AG09309 (cell line): ENCODE data around the gene PLXNC1.

Experiments
- DNase-seq: peaks from one replicate; pipeline ENCODE4 v3.0.0-alpha.2; 2010; ENCODE audit warnings: low read depth
- H3K4me3 ChIP-seq: 2 replicates; pipeline ENCODE4 v1.5.1; 2011; ENCODE audit warnings: mild to moderate bottlenecking, low read depth, low read length, moderate library complexity; ENCODE audit not compliant: control insufficient read depth
- TF ChIP-seq, protein P1 (sequence below): IDR thresholded peaks from 2 replicates; pipeline ENCODE4 v1.5.1; 2011; ENCODE audit warnings: mild to moderate bottlenecking, low read depth, low read length, inconsistent platforms; ENCODE audit not compliant: insufficient read depth, control insufficient read depth; ENCODE audit errors: missing control alignments

The PLXNC1 gene

DNA sequence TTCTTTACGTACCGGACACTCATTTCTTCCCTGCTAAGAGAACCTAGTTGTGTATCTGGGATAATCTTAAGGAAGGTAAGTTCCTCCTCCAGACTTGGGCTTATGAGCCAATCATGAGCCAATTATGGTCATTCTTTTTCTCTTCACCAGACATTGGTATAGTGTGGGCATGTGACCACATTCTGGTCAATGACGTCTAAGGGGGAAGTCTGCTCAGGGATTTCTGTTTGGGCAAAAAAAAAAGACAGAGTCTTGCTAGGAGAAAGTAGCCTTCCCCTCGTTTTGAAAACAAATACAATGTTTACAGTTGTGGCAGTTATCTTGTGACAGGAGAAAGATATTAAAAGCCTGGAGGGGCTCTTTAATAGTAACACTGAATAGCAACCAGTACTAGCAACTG is 20.1 kb upstream of the PLXNC1 start:
- TF ChIP-seq, protein P1, sequence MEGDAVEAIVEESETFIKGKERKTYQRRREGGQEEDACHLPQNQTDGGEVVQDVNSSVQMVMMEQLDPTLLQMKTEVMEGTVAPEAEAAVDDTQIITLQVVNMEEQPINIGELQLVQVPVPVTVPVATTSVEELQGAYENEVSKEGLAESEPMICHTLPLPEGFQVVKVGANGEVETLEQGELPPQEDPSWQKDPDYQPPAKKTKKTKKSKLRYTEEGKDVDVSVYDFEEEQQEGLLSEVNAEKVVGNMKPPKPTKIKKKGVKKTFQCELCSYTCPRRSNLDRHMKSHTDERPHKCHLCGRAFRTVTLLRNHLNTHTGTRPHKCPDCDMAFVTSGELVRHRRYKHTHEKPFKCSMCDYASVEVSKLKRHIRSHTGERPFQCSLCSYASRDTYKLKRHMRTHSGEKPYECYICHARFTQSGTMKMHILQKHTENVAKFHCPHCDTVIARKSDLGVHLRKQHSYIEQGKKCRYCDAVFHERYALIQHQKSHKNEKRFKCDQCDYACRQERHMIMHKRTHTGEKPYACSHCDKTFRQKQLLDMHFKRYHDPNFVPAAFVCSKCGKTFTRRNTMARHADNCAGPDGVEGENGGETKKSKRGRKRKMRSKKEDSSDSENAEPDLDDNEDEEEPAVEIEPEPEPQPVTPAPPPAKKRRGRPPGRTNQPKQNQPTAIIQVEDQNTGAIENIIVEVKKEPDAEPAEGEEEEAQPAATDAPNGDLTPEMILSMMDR = no peak
- DNase-seq = no peak
- no peak overlapping the region for H3K4me3 ChIP-seq

DNA sequence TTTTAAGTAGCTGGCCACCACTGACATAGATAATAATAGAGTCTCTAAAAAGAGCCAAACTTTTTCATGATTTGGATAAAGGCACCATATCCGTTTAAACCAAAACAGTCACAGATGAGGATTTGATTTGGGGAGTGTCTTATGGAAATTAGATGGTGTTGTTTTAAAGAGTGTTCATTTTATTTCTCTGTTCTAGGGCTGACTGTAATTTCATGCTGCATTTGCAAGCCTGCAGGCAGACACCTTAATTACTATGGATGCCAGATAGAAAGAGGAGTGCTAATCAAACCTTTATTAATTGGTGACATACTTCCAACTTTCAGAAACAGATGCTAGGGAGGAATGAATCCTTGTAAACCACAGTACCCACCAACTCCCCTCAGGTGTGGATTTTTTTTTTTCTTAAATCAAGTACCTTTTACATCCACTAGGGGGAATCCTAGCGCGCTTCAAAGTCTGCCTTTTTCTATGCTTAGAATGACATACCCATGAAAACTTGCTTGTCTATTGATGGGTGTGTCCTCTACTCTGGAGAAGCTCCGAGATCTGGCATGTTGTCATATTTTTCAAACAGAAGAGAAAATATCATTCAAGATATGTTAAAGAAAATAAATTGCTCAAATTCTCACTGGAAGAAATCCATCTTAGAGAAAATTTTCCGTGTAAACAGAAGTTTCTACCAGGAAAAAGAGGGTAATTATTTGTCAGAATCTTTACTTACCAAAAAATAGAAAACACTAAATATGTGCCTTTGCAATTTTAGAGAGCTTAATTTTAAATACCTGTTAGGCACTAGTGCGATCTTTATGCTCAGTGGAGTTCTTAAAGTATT is 14.2 kb upstream of the PLXNC1 start:
- no peak overlapping the region for H3K4me3 ChIP-seq
- TF ChIP-seq, protein P1 = peak; percentile 65
- peak; percentile 7 for DNase-seq

DNA sequence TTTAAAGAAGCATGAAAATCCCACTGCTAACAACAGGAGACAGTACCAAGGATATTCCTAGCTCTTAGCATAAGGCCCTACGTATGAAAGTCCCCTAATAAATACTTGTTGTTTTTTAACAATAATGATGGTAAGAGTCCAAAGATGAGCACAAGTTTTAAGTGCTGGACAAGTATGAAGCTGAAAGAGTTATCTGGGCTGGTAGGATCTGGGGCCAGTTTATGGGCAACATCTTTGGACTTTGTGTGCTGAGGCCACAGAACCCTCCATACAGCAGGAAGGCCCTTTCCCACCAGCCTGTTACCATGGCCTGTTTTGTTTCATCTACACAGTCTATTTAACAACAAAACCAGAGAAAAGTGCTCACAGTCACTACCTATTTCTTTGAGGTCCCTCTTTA is 12.5 kb upstream of the PLXNC1 start:
- H3K4me3 ChIP-seq = no peak overlapping the region
- no peak for DNase-seq
- TF ChIP-seq, protein P1 = no peak

DNA sequence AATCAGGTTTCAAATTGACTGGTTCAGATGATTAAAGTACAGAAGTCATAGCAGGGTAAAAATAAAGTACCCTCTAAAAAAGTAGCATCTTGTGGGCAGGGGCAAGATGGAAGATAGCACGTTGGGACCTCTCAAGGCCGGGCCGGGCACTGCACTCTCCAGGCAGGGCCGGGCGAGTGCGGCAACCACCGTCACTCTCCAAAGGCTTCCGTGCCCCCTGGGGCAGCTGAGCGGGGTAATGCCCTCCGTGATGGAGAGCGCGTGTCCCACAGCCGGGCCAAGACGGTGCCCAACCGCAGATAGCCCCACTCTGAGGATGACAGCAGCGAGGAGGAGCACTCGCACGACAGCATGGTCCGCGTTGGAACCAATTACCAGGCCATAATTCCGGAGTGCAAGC is 8.6 kb upstream of the PLXNC1 start:
- DNase-seq = no peak
- H3K4me3 ChIP-seq = no peak overlapping the region
- TF ChIP-seq, protein P1 = no peak

DNA sequence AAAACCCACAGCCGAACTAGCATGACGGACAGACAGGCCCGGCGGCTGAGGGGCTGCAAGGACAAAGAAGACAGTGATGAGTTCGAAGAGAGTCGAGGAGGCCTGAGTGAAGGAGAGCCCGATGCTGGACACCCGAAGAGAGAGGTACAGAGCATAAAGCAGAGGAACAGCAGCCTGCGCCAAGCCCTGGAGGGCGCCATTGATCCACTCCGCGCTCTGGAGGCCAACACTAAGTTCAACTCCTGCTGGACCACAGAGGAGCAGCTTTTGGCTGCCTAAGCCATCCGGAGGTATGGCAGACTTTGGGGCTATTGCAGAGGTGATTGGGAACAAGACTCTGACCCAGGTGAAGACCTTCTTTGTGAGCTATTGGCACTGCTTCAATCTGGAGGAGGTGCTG is 7.8 kb upstream of the PLXNC1 start:
- TF ChIP-seq, protein P1 = peak; percentile 53
- DNase-seq = no peak
- H3K4me3 ChIP-seq = no peak overlapping the region

DNA sequence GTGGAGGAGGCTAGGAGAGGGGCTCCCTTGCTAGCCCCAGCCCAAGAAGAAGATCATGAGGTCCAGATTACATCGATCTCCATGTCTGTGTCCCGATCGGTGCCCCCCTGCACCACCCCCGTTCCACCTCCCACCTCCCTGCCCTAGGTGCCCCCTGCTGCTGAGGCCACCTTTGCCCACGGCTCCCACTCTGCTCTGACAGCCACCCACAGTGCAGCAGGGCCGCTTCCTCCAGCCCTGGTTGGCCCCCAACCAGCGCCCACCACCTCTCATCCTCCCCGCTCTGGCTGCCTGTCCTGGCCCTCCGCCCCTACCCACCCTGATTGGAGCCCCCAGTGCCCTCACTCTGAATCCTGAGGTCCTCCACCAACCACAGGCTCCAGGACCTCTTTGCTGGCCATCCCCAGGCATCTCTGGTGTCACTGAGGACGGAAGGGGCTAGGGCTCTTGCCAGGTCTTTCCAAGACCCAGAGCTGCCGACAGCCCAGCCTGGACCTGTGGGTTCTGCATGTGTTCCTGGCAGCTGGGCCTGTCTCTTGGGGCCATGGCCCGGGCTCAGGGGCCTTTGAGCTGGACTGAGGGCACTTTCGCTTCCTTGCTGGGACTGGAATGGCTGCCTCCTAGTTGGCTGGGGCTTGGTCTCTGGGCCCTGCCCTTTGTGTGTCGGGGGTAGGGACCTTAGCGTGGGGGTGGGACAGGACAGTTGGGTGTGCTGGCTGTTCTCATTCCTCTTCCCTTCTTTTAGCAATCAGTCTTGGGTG is 7.2 kb upstream of the PLXNC1 start:
- TF ChIP-seq, protein P1 = no peak
- no peak overlapping the region for H3K4me3 ChIP-seq
- no peak for DNase-seq
